ENCODE data around the gene ELAC1. TPM values are rescaled to one million over a fixed set of nuclear protein-coding genes. Genes with fewer than 3 reads are reported as not detected.

The ELAC1 gene
- total RNA-seq, 1 donor from 2014 or later, result 14.0 TPM

GRCh38 chr18:51007790-51008139, 39.9 kb downstream of the ELAC1 start:
- intact Hi-C loops (cut with micrococcal nuclease), result no loop called here
- no peaks in the 10 kb centered on the region for H3K36me3 Mint-ChIP-seq (ENCODE audit: low read depth)
- DNase-seq, result no peak
- no peak overlapping the region for H3K27ac Mint-ChIP-seq
- H3K27me3 Mint-ChIP-seq, result no peaks in the 10 kb centered on the region
- H3K4me3 Mint-ChIP-seq, result no peak overlapping the region
- H3K9me3 Mint-ChIP-seq, result peaks cover under 1% of the 10 kb centered on the region
- TF ChIP-seq, protein P1, sequence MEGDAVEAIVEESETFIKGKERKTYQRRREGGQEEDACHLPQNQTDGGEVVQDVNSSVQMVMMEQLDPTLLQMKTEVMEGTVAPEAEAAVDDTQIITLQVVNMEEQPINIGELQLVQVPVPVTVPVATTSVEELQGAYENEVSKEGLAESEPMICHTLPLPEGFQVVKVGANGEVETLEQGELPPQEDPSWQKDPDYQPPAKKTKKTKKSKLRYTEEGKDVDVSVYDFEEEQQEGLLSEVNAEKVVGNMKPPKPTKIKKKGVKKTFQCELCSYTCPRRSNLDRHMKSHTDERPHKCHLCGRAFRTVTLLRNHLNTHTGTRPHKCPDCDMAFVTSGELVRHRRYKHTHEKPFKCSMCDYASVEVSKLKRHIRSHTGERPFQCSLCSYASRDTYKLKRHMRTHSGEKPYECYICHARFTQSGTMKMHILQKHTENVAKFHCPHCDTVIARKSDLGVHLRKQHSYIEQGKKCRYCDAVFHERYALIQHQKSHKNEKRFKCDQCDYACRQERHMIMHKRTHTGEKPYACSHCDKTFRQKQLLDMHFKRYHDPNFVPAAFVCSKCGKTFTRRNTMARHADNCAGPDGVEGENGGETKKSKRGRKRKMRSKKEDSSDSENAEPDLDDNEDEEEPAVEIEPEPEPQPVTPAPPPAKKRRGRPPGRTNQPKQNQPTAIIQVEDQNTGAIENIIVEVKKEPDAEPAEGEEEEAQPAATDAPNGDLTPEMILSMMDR (IDR thresholded peaks at IDR 0.05), result no peak
- ChIA-PET POLR2A (no interaction called here), CTCF (no interaction called here)
- ATAC-seq (ENCODE audit: low read depth), result no peak
- H3K4me1 Mint-ChIP-seq, result no peaks in the 10 kb centered on the region

- no peak overlapping the region for H3K27ac Mint-ChIP-seq
- H3K27me3 Mint-ChIP-seq, result no peaks in the 10 kb centered on the region
- H3K4me1 Mint-ChIP-seq, result no peaks in the 10 kb centered on the region
- CTCF ChIA-PET, result no interaction called here
- DNase-seq (no peak), ATAC-seq (ENCODE audit: low read depth) (no peak)
- H3K4me3 Mint-ChIP-seq, result no peak overlapping the region
- no peaks in the 10 kb centered on the region for H3K9me3 Mint-ChIP-seq
- intact Hi-C loops (cut with micrococcal nuclease), result no loop called here
- POLR2A ChIA-PET, result no interaction called here
- TF ChIP-seq, protein P1 (IDR thresholded peaks at IDR 0.05), result no peak
- no peaks in the 10 kb centered on the region for H3K36me3 Mint-ChIP-seq (ENCODE audit: low read depth)
Measured at GRCh38 chr18:51009072-51009471, 41.2 kb downstream of the ELAC1 start.

- no peaks in the 10 kb centered on the region for H3K4me1 Mint-ChIP-seq
- no peak overlapping the region for H3K27ac Mint-ChIP-seq
- ChIA-PET CTCF (no interaction called here), POLR2A (no interaction called here)
- no peaks in the 10 kb centered on the region for H3K9me3 Mint-ChIP-seq
- no peak overlapping the region for H3K4me3 Mint-ChIP-seq
- no peak for DNase-seq
- no peaks in the 10 kb centered on the region for H3K36me3 Mint-ChIP-seq (ENCODE audit: low read depth)
- H3K27me3 Mint-ChIP-seq, result no peaks in the 10 kb centered on the region
- TF ChIP-seq, protein P1 (IDR thresholded peaks at IDR 0.05), result no peak
- ATAC-seq (ENCODE audit: low read depth), result no peak
- intact Hi-C loops (cut with micrococcal nuclease), result no loop called here
Measured at GRCh38 chr18:51010218-51010617, 42.4 kb downstream of the ELAC1 start.

DNA sequence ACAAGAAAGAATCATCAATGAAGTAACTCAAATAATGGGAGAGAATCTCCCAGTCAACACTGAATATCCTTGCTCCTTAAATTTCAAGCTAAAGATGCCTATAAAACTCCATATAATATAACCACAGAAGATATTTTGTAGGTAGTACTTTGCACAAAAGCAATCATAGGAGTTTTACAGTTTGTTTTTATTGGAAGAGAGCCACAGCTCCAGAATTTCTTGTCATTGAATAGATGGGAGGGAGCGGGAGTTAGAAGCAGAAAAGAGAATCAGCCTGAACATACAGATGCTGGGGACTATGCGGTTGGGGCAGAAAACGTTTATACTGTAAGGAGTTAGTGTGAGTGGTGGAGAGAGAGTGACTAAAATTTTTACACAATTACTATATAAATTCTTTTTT, 43.9 kb downstream of the ELAC1 start:
- intact Hi-C loops (cut with micrococcal nuclease), result no loop called here
- Mint-ChIP-seq H3K4me3 (no peak overlapping the region), H3K4me1 (no peaks in the 10 kb centered on the region), H3K27ac (no peak overlapping the region), H3K9me3 (no peaks in the 10 kb centered on the region), H3K27me3 (no peaks in the 10 kb centered on the region), H3K36me3 (ENCODE audit: low read depth) (no peaks in the 10 kb centered on the region)
- ChIA-PET CTCF (no interaction called here), POLR2A (no interaction called here)
- TF ChIP-seq, protein P1 (IDR thresholded peaks at IDR 0.05), result no peak
- no peak for ATAC-seq (ENCODE audit: low read depth)
- DNase-seq, result no peak

DNA sequence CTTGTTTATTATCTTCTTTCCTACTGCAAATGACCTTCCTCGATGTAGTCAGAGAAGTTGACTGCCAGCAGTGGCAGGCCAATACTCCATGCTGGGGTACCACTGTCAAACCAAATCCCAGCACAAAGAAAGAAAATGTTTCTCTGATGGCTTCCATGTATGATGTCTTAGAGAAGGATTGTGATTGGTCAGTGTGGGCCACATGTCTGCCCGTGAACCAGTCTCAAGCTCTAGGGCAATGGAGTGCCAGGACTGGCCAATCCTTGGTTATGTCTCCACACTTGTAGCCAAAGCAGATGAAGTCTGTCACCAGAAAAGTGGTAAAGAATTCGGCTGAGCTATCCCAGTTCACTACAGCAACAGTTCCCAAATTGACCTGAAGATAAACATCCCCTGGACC, 44.6 kb downstream of the ELAC1 start:
- H3K27me3 Mint-ChIP-seq, result no peaks in the 10 kb centered on the region
- TF ChIP-seq, protein P1 (IDR thresholded peaks at IDR 0.05), result no peak
- intact Hi-C loops (cut with micrococcal nuclease), result no loop called here
- ChIA-PET POLR2A (no interaction called here), CTCF (no interaction called here)
- no peak overlapping the region for H3K27ac Mint-ChIP-seq
- ATAC-seq (ENCODE audit: low read depth) (no peak), DNase-seq (no peak)
- no peaks in the 10 kb centered on the region for H3K9me3 Mint-ChIP-seq
- H3K4me1 Mint-ChIP-seq, result no peaks in the 10 kb centered on the region
- H3K4me3 Mint-ChIP-seq, result no peak overlapping the region
- no peaks in the 10 kb centered on the region for H3K36me3 Mint-ChIP-seq (ENCODE audit: low read depth)
